SK-N-MC (cell line): ENCODE data around the gene DEK.

Experiments
- EZH2 ChIP-seq: fragments of 200-600 bp; sonication (generic); IDR thresholded peaks from one replicate; pipeline ENCODE4 v1.6.1; 2017; ENCODE audit warnings: antibody characterized with exemption
- POLR2AphosphoS5 ChIP-seq: IDR thresholded peaks from 2 replicates; pipeline ENCODE4 v1.6.1; 2012; ENCODE audit warnings: mild to moderate bottlenecking, low read depth, low read length, borderline replicate concordance

GRCh38 chr6:18207438-18207837, 56.9 kb downstream of the DEK start:
- TF ChIP-seq EZH2 (no peak), POLR2AphosphoS5 (no peak)
